Endothelial cell of umbilical vein (primary cell): ENCODE measurements around the gene SCAP. TPM values are rescaled to one million over a fixed set of nuclear protein-coding genes. Genes with fewer than 3 reads are reported as not detected.

ENCODE experiments used
- BruUV-seq: library from RNA; stranded (reverse); fragments of 400-500 nt; replicated peaks from 2 replicates; lab custom pipeline; 2021; lab: Mats Ljungman, UMichigan
- CTCF ChIA-PET: fragments of 300-600, 350-600 bp; sonication (Branson Sonifier 250); formaldehyde crosslinking; loops from one replicate; lab custom pipeline; 2021; ENCODE audit warnings: antibody characterized with exemption, inconsistent platforms; lab: Charles Lee
- POLR2A ChIA-PET: fragments of 300-600, 350-600 bp; sonication (Branson Sonifier 250); formaldehyde crosslinking; loops from one replicate; lab custom pipeline; 2021; ENCODE audit warnings: antibody characterized with exemption, inconsistent platforms; lab: Charles Lee
- DNase-seq: peaks from one replicate; pipeline ENCODE4 v3.0.0-alpha.2; 2011; ENCODE audit warnings: low read depth, low spot score
- FAIRE-seq: peaks from 2 replicates; lab custom pipeline; 2011; peaks lifted over from hg19 to GRCh38; lab: Jason Lieb, UNC
- H2AFZ ChIP-seq: 2 replicates; pipeline ENCODE4 v1.6.0; 2012; ENCODE audit warnings: low read depth, low read length, control low read depth, inconsistent platforms
- H3K27ac ChIP-seq: 2 replicates; pipeline ENCODE4 v1.5.1; 2011; ENCODE audit warnings: low read depth, mild to moderate bottlenecking, control low read depth, low read length, moderate library complexity; ENCODE audit not compliant: insufficient read depth
- H3K27me3 ChIP-seq, 2 experiments: 2 replicates each; pipeline versions ENCODE4 v1.6.0 to v1.6.1; 2011; ENCODE audit warnings: low read length in 2 of 2, mixed read lengths in 1 of 2; ENCODE audit not compliant: control insufficient read depth in 2 of 2, insufficient read depth in 2 of 2
- H3K36me3 ChIP-seq, 2 experiments: 2 replicates in 1 of 2; 3 replicates in 1 of 2; pipeline ENCODE4 v1.5.1; 2011; ENCODE audit warnings: low read length in 2 of 2, mild to moderate bottlenecking in 1 of 2, moderate library complexity in 1 of 2; ENCODE audit not compliant: control insufficient read depth in 2 of 2, insufficient read depth in 2 of 2; ENCODE audit errors: extremely low read depth in 1 of 2
- H3K4me1 ChIP-seq: 3 replicates; pipeline ENCODE4 v1.5.1; 2011; ENCODE audit warnings: mild to moderate bottlenecking, low read length; ENCODE audit not compliant: control insufficient read depth, insufficient read depth; ENCODE audit errors: extremely low read depth
- H3K4me2 ChIP-seq: 2 replicates; pipeline ENCODE4 v1.6.1; 2011; ENCODE audit warnings: low read length, control low read depth, mixed read lengths; ENCODE audit not compliant: insufficient read depth
- H3K4me3 ChIP-seq, 3 experiments: fragments of 200-600 bp in 1 of 3; sonication (generic), shearing (Covaris generic) in 1 of 3; replicated peaks in 1 of 3; 2 replicates each; pipeline ENCODE4 v1.5.1; 2011 to 2016; ENCODE audit warnings: control low read depth in 3 of 3, low read length in 3 of 3, mild to moderate bottlenecking in 2 of 3, inconsistent platforms in 1 of 3, low read depth in 1 of 3, moderate library complexity in 1 of 3; ENCODE audit not compliant: insufficient read depth in 1 of 3
- H3K79me2 ChIP-seq: 2 replicates; pipeline ENCODE4 v1.6.0; 2012; ENCODE audit warnings: low read length, inconsistent platforms; ENCODE audit not compliant: control insufficient read depth, insufficient read depth
- H3K9ac ChIP-seq: replicated peaks from 2 replicates; pipeline ENCODE3; 2011; ENCODE audit warnings: low read length, control low read depth; ENCODE audit not compliant: insufficient read depth; ENCODE audit errors: extremely low read depth
- H3K9me1 ChIP-seq: replicated peaks from 3 replicates; pipeline ENCODE4 v1.6.0; 2011; ENCODE audit warnings: mild to moderate bottlenecking, low read length; ENCODE audit not compliant: control insufficient read depth, insufficient read depth; ENCODE audit errors: extremely low read depth
- H3K9me3 ChIP-seq: replicated peaks from 2 replicates; pipeline ENCODE4 v1.5.1; 2012; ENCODE audit warnings: low read length, inconsistent platforms; ENCODE audit not compliant: control insufficient read depth, insufficient read depth
- H4K20me1 ChIP-seq: replicated peaks from 2 replicates; pipeline ENCODE3; 2011; ENCODE audit warnings: mild to moderate bottlenecking, low read length; ENCODE audit not compliant: control insufficient read depth, insufficient read depth; ENCODE audit errors: extremely low read depth
- EZH2 ChIP-seq: IDR thresholded peaks from 2 replicates; pipeline ENCODE4 v1.6.1; 2012; ENCODE audit warnings: borderline replicate concordance, low read depth, mild to moderate bottlenecking, moderate library complexity, low read length, inconsistent platforms; ENCODE audit not compliant: severe bottlenecking
- FOS ChIP-seq: IDR thresholded peaks from 2 replicates; pipeline ENCODE4 v1.6.1; 2011; ENCODE audit warnings: mild to moderate bottlenecking, low read length, moderate library complexity, borderline replicate concordance; ENCODE audit not compliant: insufficient read depth
- GATA2 ChIP-seq: IDR thresholded peaks from 2 replicates; pipeline ENCODE4 v1.7.0; 2011; ENCODE audit warnings: low read depth, mild to moderate bottlenecking, moderate library complexity, mixed read lengths, low read length; ENCODE audit not compliant: insufficient read length, insufficient read depth
- JUN ChIP-seq: IDR thresholded peaks from 2 replicates; pipeline ENCODE4 v1.6.1; 2011; ENCODE audit warnings: borderline replicate concordance, low read depth; ENCODE audit not compliant: insufficient read length, insufficient read depth
- MYC ChIP-seq: IDR thresholded peaks from one replicate; pipeline ENCODE4 v1.6.1; 2011; ENCODE audit warnings: mild to moderate bottlenecking, low read depth, low read length
- POLR2A ChIP-seq: IDR thresholded peaks from 2 replicates; pipeline ENCODE4 v1.6.1; 2012; ENCODE audit warnings: low read depth, mild to moderate bottlenecking, control low read depth, low read length
- POLR2AphosphoS5 ChIP-seq: IDR thresholded peaks from 2 replicates; pipeline ENCODE4 v1.6.1; 2012; ENCODE audit warnings: low read depth, mild to moderate bottlenecking, control low read depth, low read length, moderate library complexity; ENCODE audit not compliant: insufficient read depth
- dilution Hi-C: fragments of 300-500 bp; cut with MboI; formaldehyde crosslinking; loops from one replicate; pipeline ENCODE4 v1.15.0; 2019; ENCODE audit warnings: low sequenced_read_pairs; ENCODE audit not compliant: extremely low pct_ligation_motif_present
- intact Hi-C: fragments of 100-400 bp; cut with micrococcal nuclease; formaldehyde crosslinking; loops from one replicate; pipeline ENCODE4 v1.10.0; 2022
- polyA plus RNA-seq, 4 experiments: library from polyadenylated mRNA; depleted of rRNA in 3 of 4; stranded (reverse) in 3 of 4; unstranded in 1 of 4; fragments of >200 nt; gene quantifications; 2 replicates each; pipeline versions ENCODE4 v1.2.1 to v1.2.3, GENCODE V29; 2011 to 2012; ENCODE audit warnings: missing spikeins in 1 of 4
- total RNA-seq: library from RNA; stranded (reverse); gene quantifications from 2 replicates; pipeline ENCODE4 v1.2.3, GENCODE V29; 2021
- TF ChIP-seq, protein P1 (sequence below), 2 donors: IDR thresholded peaks; 1 replicate in 1 of 2; 2 replicates in 1 of 2; pipeline ENCODE4 v1.5.1; 2011; ENCODE audit warnings: low read length in 2 of 2, mild to moderate bottlenecking in 2 of 2, moderate library complexity in 2 of 2, control low read depth in 1 of 2, inconsistent platforms in 1 of 2, low read depth in 1 of 2; ENCODE audit not compliant: insufficient read depth in 1 of 2; ENCODE audit errors: extremely low read depth in 1 of 2
- TF ChIP-seq, protein P2 (sequence below): IDR thresholded peaks from 2 replicates; pipeline ENCODE4 v1.6.1; 2011; ENCODE audit not compliant: insufficient read depth, insufficient read length

SCAP gene
- total and polyA plus RNA-seq, 2 donors (not counting 3 experiments of a cell fraction or from before 2014, with no cell fraction given), result 34.7 to 59.0 TPM

DNA sequence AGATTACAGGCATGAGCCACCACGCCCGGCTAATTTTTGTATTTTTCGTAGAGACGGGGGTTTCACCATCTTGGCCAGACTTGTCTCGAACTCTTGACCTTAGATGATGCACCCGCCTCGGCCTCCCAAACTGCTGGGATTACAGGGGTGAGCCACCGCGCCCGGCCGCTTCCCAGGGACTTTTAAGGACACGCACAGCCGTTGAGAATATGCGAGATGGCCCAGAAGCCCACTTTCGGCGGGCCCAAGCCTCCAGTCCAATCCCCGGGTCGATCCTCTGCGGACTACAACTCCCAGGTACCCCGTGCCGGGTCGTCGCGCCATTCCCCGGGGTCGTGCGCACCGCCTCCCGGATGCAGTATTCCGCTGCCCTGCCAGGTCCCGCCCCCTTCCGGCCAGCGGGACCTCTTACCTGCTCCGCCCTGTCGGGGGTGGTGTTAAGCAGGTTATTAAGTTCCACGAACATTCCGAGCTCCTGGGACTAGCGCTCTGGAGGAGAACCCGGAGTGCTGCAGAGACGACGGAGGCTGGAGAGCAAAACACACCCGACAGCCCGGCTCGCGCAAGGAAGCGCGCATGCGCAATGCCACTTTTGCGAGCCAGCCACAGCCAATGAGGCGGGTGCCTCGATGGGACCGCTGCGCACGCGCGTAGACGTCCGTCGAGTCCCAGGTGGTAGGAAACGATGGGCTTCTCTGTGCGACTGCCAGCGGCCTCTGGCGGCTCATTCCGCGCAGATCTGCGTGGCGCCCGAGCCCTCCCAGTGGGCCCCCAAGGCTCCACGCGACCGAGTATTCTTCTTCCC, 37.6 kb upstream of the SCAP start, which contains the start of gene ELP6:
Gene ELP6 (minus strand): TSS at position 588 of the 805 bp plus-strand sequence. CDS start 122 bp downstream, at position 466.
- H3K27me3 ChIP-seq, result no peaks in the 10 kb centered on the region
- POLR2A ChIA-PET, result interaction anchor here (0.7 kb wide), 1 partner anchor 15 kb away, joined by 3 read pairs; no protein-coding TSS in a partner anchor
- H3K4me3 ChIP-seq, result peak within 1 kb of the TSS; percentile 43 to 79 (median 64)

More for the DNA sequence above, 37.6 kb upstream of the SCAP start, which contains the start of gene ELP6:
- peak within 1 kb of the TSS; percentile 83 for H2AFZ ChIP-seq
- DNase-seq, result peak; percentile 97
- TSS peak; percentile 81 for BruUV-seq
- no peaks in the 10 kb centered on the region for H3K9me3 ChIP-seq
- TF ChIP-seq GATA2, result no peak
- TF ChIP-seq EZH2, result no peak
- TF ChIP-seq, protein P1, sequence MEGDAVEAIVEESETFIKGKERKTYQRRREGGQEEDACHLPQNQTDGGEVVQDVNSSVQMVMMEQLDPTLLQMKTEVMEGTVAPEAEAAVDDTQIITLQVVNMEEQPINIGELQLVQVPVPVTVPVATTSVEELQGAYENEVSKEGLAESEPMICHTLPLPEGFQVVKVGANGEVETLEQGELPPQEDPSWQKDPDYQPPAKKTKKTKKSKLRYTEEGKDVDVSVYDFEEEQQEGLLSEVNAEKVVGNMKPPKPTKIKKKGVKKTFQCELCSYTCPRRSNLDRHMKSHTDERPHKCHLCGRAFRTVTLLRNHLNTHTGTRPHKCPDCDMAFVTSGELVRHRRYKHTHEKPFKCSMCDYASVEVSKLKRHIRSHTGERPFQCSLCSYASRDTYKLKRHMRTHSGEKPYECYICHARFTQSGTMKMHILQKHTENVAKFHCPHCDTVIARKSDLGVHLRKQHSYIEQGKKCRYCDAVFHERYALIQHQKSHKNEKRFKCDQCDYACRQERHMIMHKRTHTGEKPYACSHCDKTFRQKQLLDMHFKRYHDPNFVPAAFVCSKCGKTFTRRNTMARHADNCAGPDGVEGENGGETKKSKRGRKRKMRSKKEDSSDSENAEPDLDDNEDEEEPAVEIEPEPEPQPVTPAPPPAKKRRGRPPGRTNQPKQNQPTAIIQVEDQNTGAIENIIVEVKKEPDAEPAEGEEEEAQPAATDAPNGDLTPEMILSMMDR (IDR thresholded peaks at IDR 0.05; ENCODE audit: extremely low read depth in 1 of 2, insufficient read depth in 1 of 2, low read depth in 1 of 2, low read length in 2 of 2), result peak; percentile 52 to 78
- TF ChIP-seq, protein P2, sequence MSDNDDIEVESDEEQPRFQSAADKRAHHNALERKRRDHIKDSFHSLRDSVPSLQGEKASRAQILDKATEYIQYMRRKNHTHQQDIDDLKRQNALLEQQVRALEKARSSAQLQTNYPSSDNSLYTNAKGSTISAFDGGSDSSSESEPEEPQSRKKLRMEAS, result peak; percentile 50
- peak; percentile 94 for TF ChIP-seq POLR2AphosphoS5
- peak; percentile 93 for TF ChIP-seq POLR2A
- TF ChIP-seq JUN, result no peak
- no peak for TF ChIP-seq MYC
- no peak for TF ChIP-seq FOS
- peak within 1 kb of the TSS; percentile 70 for H3K4me2 ChIP-seq
- no peaks in the 10 kb centered on the region for H3K9me1 ChIP-seq
- peaks cover 12% of the 10 kb centered on the region for H3K4me1 ChIP-seq
- peak; percentile 98 for FAIRE-seq
- H3K79me2 ChIP-seq, result peaks cover 27% of the 10 kb centered on the region
- CTCF ChIA-PET, result no interaction called here
- H3K36me3 ChIP-seq, result peaks cover 10% of the 10 kb centered on the region in 2 experiments
- peak within 1 kb of the TSS; percentile 71 for H3K27ac ChIP-seq
- intact Hi-C loops (loop anchor here (1.0 kb wide), 2 partner anchors 92 to 268 kb away; partner anchors contain the start of gene SMARCC1), dilution Hi-C loops (no loop called here)
- peak within 1 kb of the TSS; percentile 69 for H3K9ac ChIP-seq
- no peaks in the 10 kb centered on the region for H4K20me1 ChIP-seq
